Measurements from ENCODE around the gene FOXL1. TPM values are rescaled to one million over a fixed set of nuclear protein-coding genes. Genes with fewer than 3 reads are reported as not detected.

Gene FOXL1
- polyA plus RNA-seq, 2 of the 4 experiments (the other 2 are of a cell fraction): 0.48 to 0.70 TPM

- Histone ChIP-seq H3K4me2 (no peak overlapping the region), H3K4me1 (no peaks in the 10 kb centered on the region), H3K4me3 (no peak overlapping the region), H3K9me3 (no peaks in the 10 kb centered on the region), H3K27ac (no peak overlapping the region)
- ChIA-PET POLR2A (no interaction called here), CTCF (interaction anchor here (2.0 to 4.7 kb wide), 2 partner anchors 8 to 490 kb away, joined by 14 to 18 read pairs; no protein-coding TSS in a partner anchor)
- ATAC-seq (no peak), DNase-seq (ENCODE audit: low read depth in 1 of 2, low spot score in 1 of 2) (no peak), FAIRE-seq (no peak)
- WGBS (ENCODE audit: missing lambda C conversion rate): 90% methylated on average over 8 of the region's 8 CpGs
- TF ChIP-seq SREBF2 (IDR thresholded peaks at IDR 0.05): no peak
- TF ChIP-seq RARB (CRISPR knock-in tag; IDR thresholded peaks at IDR 0.05): no peak
Measured at GRCh38 chr16:86572606-86573005, 5.7 kb upstream of the FOXL1 start.

GRCh38 chr16:86573215-86573614 lies 5.1 kb upstream of the FOXL1 start:
- Histone ChIP-seq H3K4me3 (no peak overlapping the region), H3K27ac (no peak overlapping the region), H3K4me2 (no peak overlapping the region), H3K9me3 (no peaks in the 10 kb centered on the region), H3K4me1 (no peaks in the 10 kb centered on the region)
- POLR2A ChIA-PET: no interaction called here
- WGBS (ENCODE audit: missing lambda C conversion rate): 74% methylated on average over 8 of the region's 8 CpGs
- CTCF ChIA-PET: interaction anchor here (2.0 to 4.7 kb wide), 2 partner anchors 9 to 490 kb away, joined by 14 to 18 read pairs; no protein-coding TSS in a partner anchor
- ATAC-seq (no peak), FAIRE-seq (no peak), DNase-seq (ENCODE audit: low read depth in 1 of 2, low spot score in 1 of 2) (no peak)
- TF ChIP-seq E2F6 (IDR thresholded peaks at IDR 0.05; ENCODE audit: borderline replicate concordance, low read depth) (no peak), FOSL2 (IDR thresholded peaks at IDR 0.05) (no peak), FOSL2 (CRISPR knock-in tag; IDR thresholded peaks at IDR 0.05) (no peak), HEYL (CRISPR knock-in tag; IDR thresholded peaks at IDR 0.05) (no peak), HOXA7 (CRISPR knock-in tag; IDR thresholded peaks at IDR 0.05) (no peak), ZC3H11A (IDR thresholded peaks at IDR 0.05) (no peak), JUNB (IDR thresholded peaks at IDR 0.05) (no peak), RCOR1 (IDR thresholded peaks at IDR 0.05; ENCODE audit: low read depth, low read length) (no peak), HMGXB4 (CRISPR knock-in tag; IDR thresholded peaks at IDR 0.05; ENCODE audit: borderline replicate concordance) (no peak), HES2 (IDR thresholded peaks at IDR 0.05) (no peak), ZFP36 (IDR thresholded peaks at IDR 0.05; ENCODE audit: borderline replicate concordance, partially characterized antibody) (no peak), EHF (CRISPR knock-in tag; IDR thresholded peaks at IDR 0.05) (no peak), NR3C1 (IDR thresholded peaks at IDR 0.05) (no peak), CHD4 (IDR thresholded peaks at IDR 0.05; ENCODE audit: borderline replicate concordance) (no peak), CTCF (IDR thresholded peaks at IDR 0.05) (no peak), USF2 (IDR thresholded peaks at IDR 0.05) (no peak), MYC (IDR thresholded peaks at IDR 0.05; ENCODE audit: borderline replicate concordance, low read length) (no peak), CBX8 (IDR thresholded peaks at IDR 0.05) (no peak)
